HG03442 (cell line): ENCODE results near the gene ZNF683.

Source experiments
- ATAC-seq: cut with Tn5 transposase; IDR thresholded peaks from one replicate; pipeline ENCODE4 v1.9.1; 2021; ENCODE audit warnings: mild to moderate bottlenecking, moderate library complexity; ENCODE audit not compliant: unreplicated experiment

Gene ZNF683

DNA sequence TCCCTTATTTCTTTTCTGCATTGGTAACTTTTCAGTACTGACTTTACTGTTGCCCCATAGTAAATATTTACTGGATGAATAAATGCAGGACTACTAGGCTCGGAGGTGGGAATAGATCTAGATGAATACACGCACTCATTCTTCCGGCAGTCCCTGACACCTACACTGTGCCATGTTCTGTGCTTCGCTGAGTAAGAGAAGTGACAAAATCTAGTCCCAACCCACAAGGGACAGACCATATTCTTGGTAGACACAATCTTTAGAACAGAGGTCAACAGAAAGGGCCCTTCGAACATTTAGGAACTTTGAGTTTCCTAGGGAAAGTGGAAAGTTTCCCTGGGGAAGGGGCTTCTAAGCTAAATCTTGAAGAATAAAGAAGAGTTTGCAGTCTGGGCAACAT lies 58.0 kb downstream of the ZNF683 start:
- ATAC-seq, result no peak
